DOHH2 (cell line): ENCODE data around the gene TMEM63B.

ENCODE experiments used
- CTCF ChIP-seq: fragments of 200-600 bp; sonication (generic); IDR thresholded peaks from one replicate; pipeline ENCODE4 v1.5.1; 2014; ENCODE audit warnings: antibody characterized with exemption, mild to moderate bottlenecking, low read depth, low read length; ENCODE audit not compliant: poor library complexity, severe bottlenecking
- EZH2phosphoT487 ChIP-seq: fragments of 200-600 bp; sonication (generic); IDR thresholded peaks from 2 replicates; pipeline ENCODE4 v1.6.1; 2017; ENCODE audit warnings: borderline replicate concordance, mild to moderate bottlenecking, antibody characterized with exemption, low read length, moderate library complexity, mixed read lengths

GRCh38 chr6:44147256-44147655 lies 19.9 kb downstream of the TMEM63B start:
- TF ChIP-seq CTCF: no peak
- TF ChIP-seq EZH2phosphoT487: no peak
